Activated naive CD8-positive, alpha-beta T cell treated with anti-CD3 and anti-CD28 coated beads, Interleukin-2, amount 50 U/mL, for 16 hours (primary cell): ENCODE results near the gene SLC26A1.
"Not testable (repeated sequence)": the region's sequence is repeated elsewhere in the genome, so short reads cannot be mapped to it uniquely, and the experiment has no call there.

ENCODE experiments used
- DNase-seq: peaks from one replicate; pipeline ENCODE4 v3.0.0-alpha.2; 2020; ENCODE audit warnings: low read depth, low spot score

SLC26A1 gene

DNA sequence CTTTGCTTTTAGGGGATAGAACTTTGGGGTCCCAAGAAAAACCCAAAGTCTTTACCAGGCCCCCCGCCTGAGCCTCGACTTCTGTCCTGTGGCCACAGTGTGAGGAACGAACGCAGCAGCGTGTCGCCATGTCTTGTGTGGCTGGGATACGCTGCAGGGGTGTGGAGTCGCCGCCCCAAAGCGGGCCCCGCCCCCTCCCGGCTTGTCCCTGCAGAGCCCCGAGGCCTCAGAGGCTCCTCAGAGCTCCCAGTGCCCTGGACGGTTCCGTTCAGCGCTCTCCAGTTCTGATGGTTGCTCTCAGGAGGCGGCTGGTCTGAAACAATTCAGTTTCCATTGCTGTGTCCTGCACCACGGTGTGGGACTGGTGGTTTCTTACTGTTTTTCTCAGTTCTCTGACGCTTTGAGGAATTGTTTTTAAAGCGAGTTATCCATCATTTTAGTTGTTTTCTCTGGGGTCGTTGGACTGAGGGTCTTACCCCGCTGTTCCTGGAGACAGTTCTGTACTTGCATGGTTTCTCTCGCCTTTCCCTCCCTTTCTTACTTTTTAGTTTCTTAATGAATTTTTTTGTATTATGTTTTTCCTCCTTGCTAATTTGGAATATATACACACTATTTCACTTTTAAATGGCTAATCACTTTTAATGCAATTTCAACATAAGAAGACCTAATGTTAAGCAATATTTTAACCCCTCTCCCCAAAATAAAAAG lies 7.9 kb downstream of the SLC26A1 start:
- DNase-seq = peak; percentile 56

DNA sequence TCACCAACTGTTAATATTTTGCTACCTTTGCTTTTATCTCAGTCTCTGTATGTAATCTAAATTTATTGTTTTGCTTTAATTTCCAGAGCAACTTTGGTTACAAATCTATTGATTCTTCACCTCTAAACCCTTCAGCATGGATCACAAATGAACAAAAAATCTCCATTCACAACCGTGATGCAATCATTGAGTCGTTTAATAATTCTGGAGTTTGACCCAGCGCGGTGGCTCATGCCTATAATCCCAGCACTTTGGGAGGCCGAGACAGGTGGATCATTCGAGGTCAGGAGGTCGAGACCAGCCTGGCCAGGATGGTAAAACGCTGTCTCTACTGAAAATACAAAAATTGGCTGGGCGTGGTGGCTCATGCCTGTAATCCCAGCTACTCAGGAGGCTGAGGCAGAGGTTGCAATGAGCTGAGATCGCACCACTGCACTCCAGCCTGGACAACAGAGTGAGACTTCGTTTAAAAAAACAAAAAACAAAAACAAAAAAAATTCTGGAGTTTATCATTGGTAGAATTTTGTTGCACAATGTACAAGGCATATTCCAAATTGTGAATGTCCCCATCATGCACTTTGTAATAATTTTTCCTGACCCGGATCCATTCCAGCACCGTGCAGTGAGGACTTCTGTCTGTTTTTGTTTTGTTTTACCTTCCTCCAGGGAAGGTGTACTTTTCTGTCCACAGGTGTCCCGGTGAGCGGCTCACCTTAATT lies 8.7 kb downstream of the SLC26A1 start:
- DNase-seq = no peak

DNA sequence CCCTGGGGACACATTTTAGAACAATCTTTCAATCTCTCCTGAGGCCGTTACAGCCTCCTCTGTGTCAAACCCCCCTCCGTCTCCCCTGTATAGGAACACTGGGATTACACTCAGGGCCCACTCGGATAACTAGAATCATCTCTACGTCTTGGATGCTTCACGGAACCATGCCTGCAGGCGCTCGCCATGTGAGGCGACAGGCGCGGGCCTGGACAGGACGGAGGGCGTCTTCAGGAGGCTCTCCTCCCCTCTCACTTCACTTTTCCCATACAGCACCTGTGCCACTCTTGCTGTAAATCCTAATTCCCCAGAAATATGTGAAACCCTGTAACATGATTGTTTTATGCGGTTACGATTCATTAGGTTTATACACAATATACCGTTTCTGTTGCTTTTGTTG lies 10.4 kb downstream of the SLC26A1 start:
- no peak for DNase-seq

DNA sequence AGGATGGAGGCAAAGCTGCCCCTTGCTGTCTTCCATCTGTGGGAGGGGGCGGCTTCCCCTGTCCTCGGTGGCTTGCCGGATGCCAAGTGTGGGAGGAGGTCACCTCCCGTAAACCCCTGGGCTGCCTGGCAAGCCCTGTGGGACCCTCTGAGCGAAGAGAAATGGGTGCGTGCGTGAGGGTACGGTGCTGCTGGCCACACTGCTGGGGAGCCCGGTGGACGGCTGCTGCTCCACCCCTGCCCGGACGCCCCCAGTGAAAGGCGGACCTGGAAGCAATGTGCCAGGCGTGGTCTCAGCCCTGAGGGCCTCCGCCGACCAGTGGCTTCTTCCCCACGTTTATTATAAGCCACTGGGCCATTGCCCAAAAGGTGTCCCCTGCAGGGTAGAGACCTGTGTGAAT lies 10.9 kb downstream of the SLC26A1 start:
- no peak for DNase-seq

DNA sequence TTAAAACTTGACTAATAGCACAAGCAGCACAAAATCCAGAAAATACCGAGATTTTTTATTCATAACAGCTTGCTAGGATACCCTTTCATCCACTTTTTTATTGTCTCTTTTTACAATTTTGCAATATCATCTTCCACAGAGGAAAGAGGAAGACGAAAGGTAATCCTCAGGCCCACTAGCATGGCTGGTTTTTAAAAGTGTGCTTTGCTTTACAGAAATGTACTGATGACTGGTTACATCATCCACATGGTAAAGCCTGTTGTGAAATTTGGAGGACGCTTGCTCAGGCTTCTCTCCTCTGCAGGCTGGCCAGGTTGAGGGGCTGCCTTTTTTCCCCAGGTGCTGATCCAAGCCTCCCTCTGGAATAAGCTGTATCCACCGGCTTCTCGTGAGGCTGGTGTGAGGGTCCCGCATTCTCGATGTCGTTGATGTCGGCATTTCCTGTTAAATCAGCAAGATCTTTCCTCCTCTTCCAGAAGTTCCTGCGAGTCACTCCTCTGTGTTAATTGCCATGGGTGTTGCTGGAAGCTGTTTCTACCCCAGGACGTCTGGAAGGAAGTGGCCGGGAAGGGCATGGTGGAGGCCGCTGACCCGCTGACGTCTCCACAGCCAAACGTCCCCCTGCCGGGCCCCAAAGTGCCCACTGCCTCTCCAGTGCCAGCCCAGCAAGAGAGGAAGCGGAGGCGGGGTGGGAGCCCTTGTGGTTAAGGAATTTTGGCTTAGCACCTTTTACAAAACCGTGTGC lies 14.1 kb downstream of the SLC26A1 start:
- no peak for DNase-seq

DNA sequence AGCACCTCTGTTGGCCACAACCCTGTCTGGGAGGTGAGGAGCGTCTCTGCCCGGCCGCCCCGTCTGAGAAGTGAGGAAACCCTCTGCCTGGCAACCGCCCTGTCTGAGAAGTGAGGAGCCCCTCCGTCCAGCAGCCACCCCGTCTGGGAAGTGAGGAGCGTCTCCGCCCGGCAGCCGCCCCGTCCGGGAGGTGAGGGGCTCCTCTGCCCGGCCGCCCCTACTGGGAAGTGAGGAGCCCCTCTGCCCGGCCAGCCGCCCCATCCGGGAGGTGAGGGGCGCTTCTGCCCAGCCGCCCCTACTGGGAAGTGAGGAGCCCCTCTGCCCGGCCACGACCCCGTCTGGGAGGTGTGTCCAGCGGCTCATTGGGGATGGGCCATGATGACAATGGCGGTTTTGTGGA lies 17.2 kb downstream of the SLC26A1 start:
- DNase-seq = not testable (repeated sequence)

DNA sequence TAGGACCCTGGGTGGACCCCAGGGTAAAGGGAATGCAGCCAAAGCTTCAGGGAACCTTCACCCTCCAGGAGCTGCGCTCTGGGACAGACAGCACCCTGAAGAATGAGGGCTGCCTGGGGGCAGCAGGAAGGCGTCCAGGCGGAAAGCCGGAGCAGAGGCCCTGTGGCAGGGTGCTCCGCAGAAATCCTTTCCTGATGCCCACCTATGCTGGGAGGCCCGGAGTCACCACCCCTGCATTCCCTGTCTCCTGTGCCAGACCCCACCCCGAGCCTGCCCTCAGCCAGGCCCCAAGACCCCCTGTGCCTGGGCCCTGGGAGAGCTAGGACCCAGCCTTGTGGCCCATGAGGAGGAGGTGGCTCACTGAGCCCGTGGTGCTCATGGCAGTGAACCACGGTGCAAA lies 18.5 kb downstream of the SLC26A1 start:
- no peak for DNase-seq

DNA sequence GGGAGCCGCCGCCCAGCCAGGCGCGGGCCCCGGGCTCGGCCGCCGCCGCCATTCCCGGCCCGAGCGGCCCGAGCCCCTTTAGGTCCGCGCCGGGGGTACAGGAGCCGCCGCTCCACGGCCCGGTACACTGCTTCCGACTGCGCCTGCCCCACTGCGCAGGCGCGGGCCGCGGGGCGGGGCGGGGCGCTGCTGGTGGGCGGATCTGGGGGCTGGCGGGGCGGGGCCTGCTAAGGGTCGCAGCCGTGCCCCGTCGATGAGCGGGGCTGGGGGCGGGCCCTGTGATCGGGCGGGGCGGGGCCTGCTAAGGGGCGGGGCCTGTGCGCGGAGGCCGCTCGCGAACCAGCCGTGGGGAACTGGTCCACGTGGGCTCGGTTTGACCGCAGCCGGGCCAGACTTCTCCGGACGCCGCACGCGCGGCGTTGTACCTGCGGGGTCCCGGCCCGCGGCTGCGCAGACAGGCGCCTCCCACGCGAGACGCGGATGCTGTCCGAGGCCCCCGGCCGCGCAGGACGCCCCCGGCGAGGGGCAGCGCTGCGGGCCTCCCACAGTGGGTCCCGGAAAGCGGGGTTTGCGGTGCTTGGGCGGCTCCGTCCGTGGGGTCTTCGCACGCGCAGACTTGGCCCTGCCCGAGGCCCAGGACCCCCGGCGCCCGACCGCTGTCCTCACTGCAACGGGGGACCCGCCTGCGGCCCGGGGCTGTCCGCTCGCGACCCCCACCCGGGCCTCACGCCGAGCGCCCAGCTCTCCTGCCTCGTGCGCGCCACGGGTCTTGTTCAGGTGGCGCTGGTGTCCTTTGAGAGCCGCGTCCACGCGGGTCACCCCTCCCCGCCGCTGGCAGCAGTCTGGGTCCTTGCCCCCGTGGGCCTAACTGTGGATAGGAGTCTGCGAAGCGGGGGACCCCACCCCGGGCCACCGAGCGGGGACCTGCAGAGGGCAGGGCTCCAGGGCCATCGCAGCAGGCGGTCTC lies 19.5 kb downstream of the SLC26A1 start, which contains the start of gene DGKQ:
TSS of gene DGKQ (minus strand) at position 139 of the 967 bp plus-strand sequence. CDS start at position 52, 87 bp downstream.
- peak; percentile 67 for DNase-seq

DNA sequence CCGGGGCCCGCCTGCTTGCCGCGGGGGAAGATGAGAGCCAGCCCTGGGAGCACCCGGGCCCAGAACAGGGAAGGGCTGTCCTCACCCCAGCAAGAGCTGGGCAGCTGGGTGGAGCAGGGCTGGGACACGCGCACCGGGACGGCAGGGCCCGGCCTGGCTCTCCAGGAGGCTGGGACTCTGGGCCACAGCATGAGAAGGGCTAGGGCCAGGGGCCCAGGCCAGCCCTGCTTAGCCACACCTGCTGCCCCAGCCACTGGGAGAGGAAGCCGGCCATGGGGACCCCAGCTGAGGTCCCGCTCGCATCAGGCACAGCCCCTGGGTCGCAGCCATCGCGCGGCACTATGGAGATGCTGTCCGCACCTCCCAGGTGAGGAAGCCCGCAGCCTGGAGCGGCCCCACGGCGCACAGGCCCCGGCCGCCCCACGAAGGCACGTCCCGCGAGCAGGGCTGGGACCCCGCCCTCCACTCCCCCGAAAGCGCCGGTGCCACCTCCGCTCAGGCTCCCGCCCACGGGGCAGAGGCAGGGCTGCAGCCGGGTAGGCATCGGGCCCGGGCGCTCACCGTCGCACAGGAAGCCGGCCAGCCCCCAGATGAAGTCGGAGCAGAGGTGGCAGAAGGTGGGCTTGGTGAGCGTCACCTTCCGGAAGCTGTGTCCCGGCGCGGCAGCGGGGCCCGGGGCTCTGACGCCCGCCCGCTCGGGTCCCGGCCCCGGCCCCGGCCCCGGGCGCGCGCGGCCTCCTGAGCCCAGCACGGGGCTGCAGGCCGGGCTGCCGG lies 20.4 kb downstream of the SLC26A1 start:
- peak; percentile 14 for DNase-seq

DNA sequence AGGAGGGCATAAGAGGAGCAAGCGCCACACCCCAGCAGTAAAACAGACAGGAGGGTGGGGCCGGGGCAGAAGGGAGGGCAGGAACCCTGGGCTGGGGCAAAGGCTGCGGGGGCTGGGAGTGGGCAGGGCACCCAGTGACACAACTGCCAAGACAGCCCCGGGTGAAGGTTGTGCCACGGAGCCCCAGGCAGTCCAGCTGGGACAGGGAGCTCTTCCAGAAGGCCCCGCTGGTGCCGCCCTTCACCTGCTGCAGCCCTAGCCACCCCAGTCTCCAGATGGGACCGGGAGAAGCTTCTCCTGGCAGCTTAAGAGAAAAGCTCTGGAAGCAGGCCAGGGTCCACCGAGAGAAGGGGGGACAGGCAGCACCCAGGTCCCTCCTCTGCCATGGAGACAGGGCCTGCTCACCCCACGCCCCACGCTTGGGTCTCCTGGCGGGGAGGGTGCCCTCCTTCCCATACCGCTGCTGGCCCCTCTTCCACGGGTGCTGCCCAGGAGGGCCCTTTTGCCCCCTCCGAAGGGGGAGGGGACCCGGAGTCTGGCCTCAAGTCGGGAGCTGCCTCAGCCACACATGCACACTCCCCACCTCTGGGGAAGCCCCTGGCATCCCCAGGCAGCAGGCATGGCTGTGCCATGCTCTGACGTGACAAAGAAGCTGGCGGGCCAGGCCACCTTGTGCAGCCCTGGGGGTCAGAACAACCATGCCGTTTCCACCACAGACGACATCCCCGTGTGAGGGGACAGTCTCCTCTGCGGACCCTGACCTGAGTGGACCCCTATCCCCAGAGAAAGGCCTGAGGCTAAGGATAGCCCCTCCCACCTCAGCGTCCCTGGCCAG lies 21.3 kb downstream of the SLC26A1 start:
- DNase-seq = no peak

DNA sequence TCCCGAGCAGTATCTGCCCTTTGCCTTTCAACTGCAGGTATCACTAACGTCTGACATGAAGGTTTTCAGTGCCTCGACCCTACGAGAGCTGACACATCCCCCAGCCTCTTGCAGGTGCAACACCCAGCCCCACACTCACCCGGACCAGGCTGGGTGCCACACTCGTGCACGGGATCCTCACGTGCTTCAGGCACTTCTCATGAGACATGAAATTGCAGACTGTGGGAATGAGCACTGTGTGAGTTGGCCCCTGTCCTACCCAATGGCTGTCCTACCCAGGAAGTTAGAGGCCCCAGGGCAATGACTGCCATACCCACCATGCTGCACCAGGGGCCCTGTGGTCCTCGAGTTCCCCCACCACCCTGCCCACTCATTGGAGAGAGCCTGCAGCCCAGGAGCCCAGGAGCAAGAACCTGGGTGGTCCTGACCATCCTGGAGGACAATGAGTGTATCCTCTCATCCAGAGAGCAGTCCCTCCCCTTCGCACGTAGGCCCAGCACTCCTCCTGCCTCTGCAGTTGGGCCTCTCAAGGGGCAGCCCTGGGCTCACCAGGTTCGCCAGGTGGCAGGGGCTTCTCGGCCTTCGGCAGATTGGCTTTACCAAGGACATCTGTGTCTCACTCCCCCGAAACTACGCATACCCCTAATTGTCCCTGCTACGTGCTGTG lies 22.2 kb downstream of the SLC26A1 start:
- no peak for DNase-seq

DNA sequence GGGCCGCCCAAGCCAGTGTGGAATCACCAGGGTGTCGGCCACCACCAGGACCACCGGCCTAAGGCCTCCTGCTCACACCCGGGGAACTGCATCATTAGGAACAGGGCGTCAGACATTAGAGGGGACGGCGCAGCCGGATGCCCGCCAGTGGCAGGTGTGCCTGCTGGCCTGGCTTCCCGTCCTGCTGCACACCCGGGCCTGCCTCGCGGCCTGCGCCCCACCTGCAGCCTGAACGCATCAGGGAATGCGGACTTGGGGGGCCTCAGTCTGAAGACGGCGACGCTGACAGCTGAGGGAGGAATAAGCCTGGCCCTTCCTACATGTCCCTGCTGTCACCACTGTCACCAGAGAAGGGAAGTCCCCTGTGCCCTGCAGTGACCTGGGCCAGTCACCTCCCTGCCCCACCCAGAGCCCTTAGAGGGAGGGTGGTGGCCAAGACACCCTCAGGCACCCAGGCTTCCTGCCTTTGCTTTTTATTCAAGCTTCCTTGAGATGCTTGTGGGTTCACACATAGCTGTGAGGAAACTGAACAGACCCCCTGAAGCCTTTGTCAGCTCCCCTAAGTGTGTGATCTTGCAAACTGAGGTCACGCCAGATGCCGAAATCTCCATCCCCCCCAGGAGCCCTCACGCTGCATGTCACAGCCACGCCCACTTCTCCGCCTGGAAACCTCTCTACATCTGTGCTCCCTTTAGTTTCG lies 23.0 kb downstream of the SLC26A1 start:
- no peak for DNase-seq

DNA sequence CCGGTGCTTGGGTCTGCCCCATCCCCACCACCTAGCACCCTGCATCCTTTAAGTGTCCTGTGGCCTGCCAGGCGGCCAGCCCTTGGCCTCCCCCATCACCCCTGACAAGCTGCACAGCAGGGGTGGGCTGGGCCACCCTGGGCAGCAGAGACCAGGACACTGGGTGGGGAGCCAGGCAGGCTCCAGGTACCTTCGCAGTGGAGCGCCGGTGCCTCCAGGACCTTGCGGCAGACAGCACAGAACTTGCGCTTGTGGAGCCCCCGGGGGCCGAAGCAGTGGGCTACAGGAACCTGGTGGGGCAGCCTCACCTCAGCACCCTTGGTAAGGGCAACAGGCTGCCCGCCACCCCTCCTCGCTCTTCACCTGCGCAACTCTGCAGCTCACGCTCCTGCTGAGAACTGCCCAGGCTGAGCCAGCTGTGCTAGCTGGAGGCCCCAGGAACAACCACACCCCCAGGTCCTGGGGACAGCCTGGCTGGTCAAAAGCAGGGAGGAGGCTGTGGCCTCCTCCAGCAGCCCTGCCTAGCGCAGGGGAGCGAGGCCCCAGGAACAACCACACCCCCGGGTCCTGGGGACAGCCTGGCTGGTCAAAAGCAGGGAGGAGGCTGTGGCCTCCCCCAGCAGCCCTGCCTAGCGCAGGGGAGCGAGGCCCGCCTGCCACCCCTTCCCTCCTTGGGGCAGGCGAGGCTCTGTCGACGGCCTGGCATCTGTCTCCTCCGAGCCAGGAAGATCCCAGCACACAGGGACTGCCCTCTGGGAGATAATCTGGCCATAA lies 24.4 kb downstream of the SLC26A1 start:
- DNase-seq = no peak

DNA sequence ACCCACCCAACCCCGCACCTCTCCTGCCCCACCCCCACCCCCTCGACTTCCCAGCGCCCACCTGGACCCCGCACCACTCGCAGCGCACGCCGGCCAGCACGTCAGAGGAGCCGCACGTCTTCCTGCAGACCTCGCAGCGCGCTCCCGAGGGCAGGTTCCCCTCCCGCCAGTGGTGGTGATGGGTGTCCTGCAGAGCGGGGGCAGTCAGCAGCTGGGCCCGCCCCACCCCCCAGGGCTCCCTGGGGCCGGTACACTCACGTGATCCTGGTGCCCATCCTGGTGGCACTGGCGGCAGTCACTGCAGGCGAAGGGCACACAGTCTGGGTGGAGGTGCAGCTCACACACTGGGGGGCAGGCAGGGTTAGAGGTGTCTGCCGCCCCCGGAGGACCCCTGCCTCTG lies 25.0 kb downstream of the SLC26A1 start:
- no peak for DNase-seq

DNA sequence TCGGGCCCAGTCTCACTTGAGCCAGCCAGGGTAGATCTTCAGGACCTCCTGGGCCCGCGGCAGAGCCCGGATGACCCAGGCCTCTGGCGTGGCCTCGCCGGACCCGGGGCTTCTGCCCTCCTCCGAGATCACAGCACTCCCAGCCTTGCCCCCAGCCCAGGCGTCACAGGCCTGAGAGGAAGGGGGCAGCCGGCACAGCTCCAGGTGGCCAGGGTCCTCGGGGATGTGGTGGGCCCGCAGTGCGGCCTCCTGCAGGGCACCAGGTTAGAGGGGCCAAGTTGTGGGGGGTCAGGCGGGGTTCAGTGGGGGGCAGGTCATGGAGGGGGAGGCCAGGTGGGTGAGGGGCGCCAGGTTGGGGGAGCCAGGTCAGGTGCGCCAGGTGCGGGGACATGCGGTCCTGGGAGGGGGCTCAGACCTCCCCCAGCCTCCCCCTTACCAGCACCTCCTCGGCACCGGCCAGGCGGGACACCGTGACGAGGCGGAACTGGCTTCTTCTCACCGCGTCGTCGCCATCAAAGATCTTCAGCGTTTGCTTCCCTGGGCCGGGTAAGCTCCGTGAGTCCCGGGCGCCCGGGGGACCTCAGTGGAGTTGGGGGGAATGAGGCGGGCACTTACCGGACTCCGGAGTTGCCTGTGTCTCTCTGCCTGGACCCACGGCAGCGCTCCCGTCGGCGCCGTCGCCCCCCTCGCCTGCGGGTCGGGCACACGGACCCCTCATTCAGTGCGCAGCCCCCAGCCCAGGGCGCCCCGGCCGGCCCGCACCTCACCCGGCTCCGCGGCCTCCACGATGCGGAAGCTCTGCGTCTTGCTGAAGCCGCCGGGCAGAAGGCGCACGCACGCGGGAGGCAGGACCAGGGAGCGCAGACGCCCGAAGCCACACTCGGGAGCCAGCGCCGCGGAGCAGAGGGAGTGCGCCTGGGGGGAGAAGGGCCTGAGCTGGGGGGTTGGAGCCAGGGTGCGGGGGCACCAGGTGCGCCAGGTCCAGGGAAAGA lies 25.8 kb downstream of the SLC26A1 start:
- DNase-seq = no peak
